PFSK-1 (cell line): ENCODE data around the gene FBLIM1.

Experiments
- FOXP2 ChIP-seq: optimal IDR thresholded peaks from 2 replicates; pipeline ENCODE3; 2011; ENCODE audit warnings: borderline replicate concordance, control low read depth, inconsistent platforms; ENCODE audit not compliant: insufficient read depth; ENCODE audit errors: extremely low read length, extremely low read depth
- POLR2AphosphoS5 ChIP-seq: IDR thresholded peaks from 2 replicates; pipeline ENCODE4 v1.6.1; 2012; ENCODE audit warnings: low read depth, mild to moderate bottlenecking, control low read depth, low read length, moderate library complexity
- SIN3A ChIP-seq: IDR thresholded peaks from 2 replicates; pipeline ENCODE4 v1.6.1; 2012; ENCODE audit warnings: mild to moderate bottlenecking, low read length, moderate library complexity, borderline replicate concordance; ENCODE audit not compliant: insufficient read depth
- TAF1 ChIP-seq: IDR thresholded peaks from 2 replicates; pipeline ENCODE4 v1.6.1; 2012; ENCODE audit warnings: low read length, control low read depth, borderline replicate concordance; ENCODE audit not compliant: insufficient read depth
- TF ChIP-seq, protein P1 (sequence below), 2 experiments: IDR thresholded peaks; 2 replicates each; pipeline versions ENCODE4 v1.6.1 to v1.8.0; 2011 to 2012; ENCODE audit warnings: low read depth in 2 of 2, low read length in 2 of 2, control low read depth in 1 of 2, inconsistent platforms in 1 of 2, mild to moderate bottlenecking in 1 of 2, moderate library complexity in 1 of 2; ENCODE audit not compliant: insufficient read depth in 1 of 2

DNA sequence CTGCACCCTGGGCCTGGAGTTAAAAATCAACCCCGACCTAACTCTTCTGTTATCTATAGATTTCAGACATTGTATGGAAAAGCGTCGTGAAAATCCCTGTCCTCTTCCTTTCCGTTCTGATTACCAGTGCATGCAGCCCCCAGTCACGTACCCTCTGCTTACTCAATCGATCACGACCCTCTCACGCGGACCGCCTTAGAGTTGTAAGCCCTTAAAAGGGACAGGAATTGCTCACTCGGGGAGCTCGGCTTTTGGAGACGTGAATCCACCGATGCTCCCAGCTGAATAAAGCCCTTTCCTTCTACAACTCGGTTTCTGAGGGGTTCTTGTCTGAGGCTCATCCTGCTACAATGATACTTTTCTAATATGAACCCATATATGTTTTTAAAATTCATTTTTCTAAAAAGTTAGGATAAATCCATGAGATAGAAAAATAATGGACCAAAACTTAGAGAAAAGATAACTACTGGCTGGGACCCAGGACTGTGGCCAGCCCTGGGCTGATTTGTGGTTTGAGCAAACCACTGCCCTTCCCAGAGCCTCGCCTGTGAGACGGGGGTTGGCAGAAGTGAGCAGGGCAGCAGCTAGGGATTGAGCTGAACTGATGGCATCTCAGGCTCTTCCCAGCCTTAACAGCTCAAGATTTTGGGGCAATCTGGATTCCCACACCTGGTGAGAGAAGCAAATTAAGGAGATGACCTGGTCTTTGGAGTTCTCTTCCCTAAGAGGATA is 43.8 kb downstream of the FBLIM1 start:
- TF ChIP-seq, protein P1, sequence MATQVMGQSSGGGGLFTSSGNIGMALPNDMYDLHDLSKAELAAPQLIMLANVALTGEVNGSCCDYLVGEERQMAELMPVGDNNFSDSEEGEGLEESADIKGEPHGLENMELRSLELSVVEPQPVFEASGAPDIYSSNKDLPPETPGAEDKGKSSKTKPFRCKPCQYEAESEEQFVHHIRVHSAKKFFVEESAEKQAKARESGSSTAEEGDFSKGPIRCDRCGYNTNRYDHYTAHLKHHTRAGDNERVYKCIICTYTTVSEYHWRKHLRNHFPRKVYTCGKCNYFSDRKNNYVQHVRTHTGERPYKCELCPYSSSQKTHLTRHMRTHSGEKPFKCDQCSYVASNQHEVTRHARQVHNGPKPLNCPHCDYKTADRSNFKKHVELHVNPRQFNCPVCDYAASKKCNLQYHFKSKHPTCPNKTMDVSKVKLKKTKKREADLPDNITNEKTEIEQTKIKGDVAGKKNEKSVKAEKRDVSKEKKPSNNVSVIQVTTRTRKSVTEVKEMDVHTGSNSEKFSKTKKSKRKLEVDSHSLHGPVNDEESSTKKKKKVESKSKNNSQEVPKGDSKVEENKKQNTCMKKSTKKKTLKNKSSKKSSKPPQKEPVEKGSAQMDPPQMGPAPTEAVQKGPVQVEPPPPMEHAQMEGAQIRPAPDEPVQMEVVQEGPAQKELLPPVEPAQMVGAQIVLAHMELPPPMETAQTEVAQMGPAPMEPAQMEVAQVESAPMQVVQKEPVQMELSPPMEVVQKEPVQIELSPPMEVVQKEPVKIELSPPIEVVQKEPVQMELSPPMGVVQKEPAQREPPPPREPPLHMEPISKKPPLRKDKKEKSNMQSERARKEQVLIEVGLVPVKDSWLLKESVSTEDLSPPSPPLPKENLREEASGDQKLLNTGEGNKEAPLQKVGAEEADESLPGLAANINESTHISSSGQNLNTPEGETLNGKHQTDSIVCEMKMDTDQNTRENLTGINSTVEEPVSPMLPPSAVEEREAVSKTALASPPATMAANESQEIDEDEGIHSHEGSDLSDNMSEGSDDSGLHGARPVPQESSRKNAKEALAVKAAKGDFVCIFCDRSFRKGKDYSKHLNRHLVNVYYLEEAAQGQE (IDR thresholded peaks at IDR 0.05; ENCODE audit: insufficient read depth in 1 of 2, low read depth in 2 of 2, low read length in 2 of 2) = no peak
- TF ChIP-seq SIN3A (no peak), TAF1 (no peak), POLR2AphosphoS5 (no peak), FOXP2 (no peak)
